GM19328 (cell line): ENCODE measurements around the gene PEG3.

ENCODE experiments used
- ATAC-seq: cut with Tn5 transposase; IDR thresholded peaks from one replicate; pipeline ENCODE4 v1.9.1; 2021; ENCODE audit warnings: mild to moderate bottlenecking, moderate library complexity; ENCODE audit not compliant: unreplicated experiment

PEG3 gene

GRCh38 chr19:56811480-56811879 lies 29.0 kb downstream of the PEG3 start:
- no peak for ATAC-seq

GRCh38 chr19:56810260-56810659 lies 30.3 kb downstream of the PEG3 start:
- ATAC-seq = no peak

DNA sequence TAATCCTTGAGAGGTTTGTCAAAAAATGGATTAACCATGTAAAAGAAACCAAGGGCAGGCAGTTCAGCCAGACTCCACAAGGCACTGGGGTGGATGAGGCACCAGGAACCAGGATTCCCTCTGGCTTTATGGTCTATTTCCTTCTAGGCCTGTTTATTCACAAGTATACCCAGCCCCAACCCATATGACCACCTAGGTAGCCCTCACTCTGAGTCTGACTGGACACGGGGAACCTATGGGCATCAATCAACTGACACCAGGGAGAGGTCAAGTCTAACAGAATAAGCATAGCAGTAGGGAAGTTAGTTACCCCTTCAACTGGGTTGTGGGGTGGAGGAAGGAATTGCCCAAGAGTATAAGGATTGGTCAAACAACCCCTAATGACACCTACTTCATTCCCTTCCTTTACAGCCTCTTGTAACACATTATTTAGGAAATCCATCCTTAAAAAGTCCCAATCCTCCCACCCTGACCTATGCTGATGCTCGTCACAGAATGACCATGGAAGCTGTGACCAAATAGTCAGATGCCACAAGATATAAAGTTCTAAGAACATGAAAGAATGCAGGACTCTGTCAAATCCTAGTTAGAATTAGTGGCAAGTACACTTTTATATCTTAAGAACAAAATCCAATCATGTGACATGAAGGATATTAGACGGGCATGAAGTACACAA lies 31.7 kb downstream of the PEG3 start:
- ATAC-seq = no peak

GRCh38 chr19:56806639-56807038 lies 33.9 kb downstream of the PEG3 start:
- ATAC-seq = no peak
